Measurements from ENCODE around the gene TSC22D1.

DNA sequence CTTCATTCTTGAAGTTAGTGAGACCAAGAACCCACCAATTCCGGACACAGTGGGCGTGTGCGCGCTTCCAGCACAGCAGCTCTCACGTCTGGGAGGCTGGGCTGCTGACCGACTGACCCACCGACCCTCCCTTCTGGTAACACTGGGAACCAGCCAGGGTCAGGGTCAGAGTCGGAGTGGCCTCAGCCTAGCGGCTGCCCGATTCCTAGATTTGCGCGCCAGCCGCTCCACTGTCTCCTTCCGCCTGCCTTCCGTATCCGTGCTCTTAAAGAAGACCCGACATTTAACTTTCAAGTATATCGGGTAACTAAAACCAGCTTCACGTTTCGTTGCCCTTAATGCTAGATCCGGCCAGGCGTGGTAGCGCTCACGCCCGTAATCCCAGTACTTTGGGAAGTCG is 161.4 kb downstream of the TSC22D1 start:
- TF ChIP-seq POLR2A (IDR thresholded peaks at IDR 0.05): no peak
- TF ChIP-seq, protein P1, sequence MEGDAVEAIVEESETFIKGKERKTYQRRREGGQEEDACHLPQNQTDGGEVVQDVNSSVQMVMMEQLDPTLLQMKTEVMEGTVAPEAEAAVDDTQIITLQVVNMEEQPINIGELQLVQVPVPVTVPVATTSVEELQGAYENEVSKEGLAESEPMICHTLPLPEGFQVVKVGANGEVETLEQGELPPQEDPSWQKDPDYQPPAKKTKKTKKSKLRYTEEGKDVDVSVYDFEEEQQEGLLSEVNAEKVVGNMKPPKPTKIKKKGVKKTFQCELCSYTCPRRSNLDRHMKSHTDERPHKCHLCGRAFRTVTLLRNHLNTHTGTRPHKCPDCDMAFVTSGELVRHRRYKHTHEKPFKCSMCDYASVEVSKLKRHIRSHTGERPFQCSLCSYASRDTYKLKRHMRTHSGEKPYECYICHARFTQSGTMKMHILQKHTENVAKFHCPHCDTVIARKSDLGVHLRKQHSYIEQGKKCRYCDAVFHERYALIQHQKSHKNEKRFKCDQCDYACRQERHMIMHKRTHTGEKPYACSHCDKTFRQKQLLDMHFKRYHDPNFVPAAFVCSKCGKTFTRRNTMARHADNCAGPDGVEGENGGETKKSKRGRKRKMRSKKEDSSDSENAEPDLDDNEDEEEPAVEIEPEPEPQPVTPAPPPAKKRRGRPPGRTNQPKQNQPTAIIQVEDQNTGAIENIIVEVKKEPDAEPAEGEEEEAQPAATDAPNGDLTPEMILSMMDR (IDR thresholded peaks at IDR 0.05): no peak
- no peak for TF ChIP-seq POLR2AphosphoS5 (IDR thresholded peaks at IDR 0.05)
- no peak for TF ChIP-seq EP300 (IDR thresholded peaks at IDR 0.05; ENCODE audit: low read depth)

All from transverse colon (tissue), 4 donors.